Smooth muscle cell (in vitro differentiated cells): ENCODE measurements around the gene CEP152. TPM values are rescaled to one million over a fixed set of nuclear protein-coding genes. Genes with fewer than 3 reads are reported as not detected.

Experiments
- DNase-seq: peaks from one replicate; lab custom pipeline; 2025; ENCODE audit not compliant: unreplicated experiment; lab: John Stamatoyannopoulos, UW
- H2AFZ ChIP-seq: fragments of 200-600 bp; sonication (generic); 2 replicates; pipeline ENCODE4 v1.6.0; 2016; ENCODE audit warnings: antibody characterized with exemption, low read depth, mild to moderate bottlenecking
- H3F3A ChIP-seq: fragments of 200-600 bp; sonication (generic); 2 replicates; pipeline ENCODE4 v1.6.0; 2017; ENCODE audit warnings: antibody characterized with exemption, low read depth
- H3K27ac ChIP-seq: fragments of 200-600 bp; sonication (generic); 2 replicates; pipeline ENCODE4 v1.5.1; 2016; ENCODE audit warnings: low read depth, mild to moderate bottlenecking
- H3K27me3 ChIP-seq: fragments of 200-600 bp; sonication (generic); 2 replicates; pipeline ENCODE4 v1.6.1; 2016; ENCODE audit warnings: low read depth, mild to moderate bottlenecking
- H3K36me3 ChIP-seq: fragments of 200-600 bp; sonication (generic); 2 replicates; pipeline ENCODE4 v1.5.1; 2016; ENCODE audit warnings: low read depth
- H3K4me1 ChIP-seq: fragments of 200-600 bp; sonication (generic); 2 replicates; pipeline ENCODE4 v1.5.1; 2016; ENCODE audit warnings: low read depth
- H3K4me2 ChIP-seq: fragments of 200-600 bp; sonication (generic); 2 replicates; pipeline ENCODE4 v1.6.0; 2016; ENCODE audit warnings: mild to moderate bottlenecking
- H3K4me3 ChIP-seq: fragments of 200-600 bp; sonication (generic); 2 replicates; pipeline ENCODE4 v1.5.1; 2016; ENCODE audit warnings: mild to moderate bottlenecking
- H3K79me2 ChIP-seq: fragments of 200-600 bp; sonication (generic); 2 replicates; pipeline ENCODE4 v1.6.0; 2016; ENCODE audit warnings: low read depth, mild to moderate bottlenecking
- H3K9ac ChIP-seq: fragments of 200-600 bp; sonication (generic); 2 replicates; pipeline ENCODE4 v1.6.0; 2016; ENCODE audit warnings: low read depth
- H3K9me3 ChIP-seq: fragments of 200-600 bp; sonication (generic); replicated peaks from 2 replicates; pipeline ENCODE4 v1.5.1; 2016; ENCODE audit warnings: low read depth
- H4K20me1 ChIP-seq: fragments of 200-600 bp; sonication (generic); 2 replicates; pipeline ENCODE4 v1.6.0; 2016; ENCODE audit warnings: low read depth
- WGBS: methylation state at CpG from one replicate; pipeline ENCODE4 v1.1.7; 2016; ENCODE audit warnings: low lambda C conversion rate; 5-methylcytosine and 5-hydroxymethylcytosine counted together
- polyA plus RNA-seq: library from polyadenylated mRNA; unstranded; fragments of >200 nt; fragmentation: Nextera tagmentation; extraction: Ambion mirVana; gene quantifications from 2 replicates; pipeline ENCODE4 v1.2.1, GENCODE V29; 2016
- total RNA-seq: library from RNA; depleted of rRNA; stranded (reverse); fragments of >200 nt; gene quantifications from 2 replicates; pipeline ENCODE4 v1.2.3, GENCODE V29; 2014
- TF ChIP-seq, protein P1 (sequence below): fragments of 200-600 bp; sonication (generic); IDR thresholded peaks from 2 replicates; pipeline ENCODE4 v1.5.1; 2017; ENCODE audit warnings: borderline replicate concordance, mild to moderate bottlenecking, antibody characterized with exemption; ENCODE audit not compliant: insufficient read depth, poor library complexity, severe bottlenecking

CEP152 gene
- total and polyA plus RNA-seq, 2 experiments from 2014 or later: 3.9 to 37.5 TPM

DNA sequence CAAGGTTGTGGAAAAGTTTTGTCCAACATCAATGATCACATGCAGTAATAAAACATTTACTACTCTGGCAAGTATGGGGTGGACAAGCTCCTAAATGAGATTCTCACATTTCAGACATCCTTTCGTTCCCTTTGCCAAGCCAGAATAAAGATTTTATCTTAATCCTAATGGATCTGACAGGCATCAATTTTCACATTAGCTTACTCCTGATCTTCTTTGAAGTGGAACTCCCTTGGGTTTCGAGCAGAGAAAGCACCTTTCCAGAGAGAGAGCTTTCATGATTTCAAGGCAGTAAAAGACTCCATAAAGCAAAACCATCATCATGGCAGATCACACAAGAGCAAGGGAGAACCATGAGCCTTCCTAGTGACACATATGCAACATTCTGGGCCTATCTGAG is 39.8 kb upstream of the CEP152 start:
- Histone ChIP-seq H3K9ac (no peak overlapping the region), H3K4me2 (no peak overlapping the region), H3K79me2 (no peaks in the 10 kb centered on the region), H3K27me3 (no peaks in the 10 kb centered on the region), H3F3A (peaks cover 3% of the 10 kb centered on the region), H4K20me1 (no peaks in the 10 kb centered on the region), H2AFZ (no peak overlapping the region), H3K4me1 (no peaks in the 10 kb centered on the region), H3K9me3 (no peaks in the 10 kb centered on the region), H3K4me3 (no peak overlapping the region), H3K36me3 (no peaks in the 10 kb centered on the region), H3K27ac (no peak overlapping the region)
- TF ChIP-seq, protein P1, sequence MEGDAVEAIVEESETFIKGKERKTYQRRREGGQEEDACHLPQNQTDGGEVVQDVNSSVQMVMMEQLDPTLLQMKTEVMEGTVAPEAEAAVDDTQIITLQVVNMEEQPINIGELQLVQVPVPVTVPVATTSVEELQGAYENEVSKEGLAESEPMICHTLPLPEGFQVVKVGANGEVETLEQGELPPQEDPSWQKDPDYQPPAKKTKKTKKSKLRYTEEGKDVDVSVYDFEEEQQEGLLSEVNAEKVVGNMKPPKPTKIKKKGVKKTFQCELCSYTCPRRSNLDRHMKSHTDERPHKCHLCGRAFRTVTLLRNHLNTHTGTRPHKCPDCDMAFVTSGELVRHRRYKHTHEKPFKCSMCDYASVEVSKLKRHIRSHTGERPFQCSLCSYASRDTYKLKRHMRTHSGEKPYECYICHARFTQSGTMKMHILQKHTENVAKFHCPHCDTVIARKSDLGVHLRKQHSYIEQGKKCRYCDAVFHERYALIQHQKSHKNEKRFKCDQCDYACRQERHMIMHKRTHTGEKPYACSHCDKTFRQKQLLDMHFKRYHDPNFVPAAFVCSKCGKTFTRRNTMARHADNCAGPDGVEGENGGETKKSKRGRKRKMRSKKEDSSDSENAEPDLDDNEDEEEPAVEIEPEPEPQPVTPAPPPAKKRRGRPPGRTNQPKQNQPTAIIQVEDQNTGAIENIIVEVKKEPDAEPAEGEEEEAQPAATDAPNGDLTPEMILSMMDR: no peak
- 37% methylated on average over 2 of the region's 2 CpGs for WGBS
- no peak for DNase-seq

DNA sequence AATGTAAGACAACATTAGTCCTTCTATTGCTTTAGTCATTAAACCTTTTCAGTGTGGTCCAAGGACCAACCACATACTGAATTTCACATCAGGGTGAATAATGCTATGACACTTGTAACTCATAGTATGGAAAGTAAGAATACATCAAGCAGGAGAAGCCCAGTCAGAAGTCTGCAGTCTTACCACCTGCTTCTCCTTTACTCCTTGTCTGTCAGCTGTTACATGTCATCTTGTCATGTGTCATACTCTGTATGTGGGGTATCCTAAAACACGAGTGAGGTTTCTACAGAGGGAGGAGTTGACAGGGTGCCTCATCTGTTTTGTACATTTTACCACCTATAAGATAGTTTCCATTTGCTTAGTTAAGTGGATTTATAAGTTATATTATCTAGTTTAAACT is 34.3 kb upstream of the CEP152 start:
- Histone ChIP-seq H3K27me3 (no peaks in the 10 kb centered on the region), H3K27ac (no peak overlapping the region), H3K9me3 (no peaks in the 10 kb centered on the region), H3K4me1 (no peaks in the 10 kb centered on the region), H3K9ac (no peak overlapping the region), H3K36me3 (no peaks in the 10 kb centered on the region), H3K79me2 (no peaks in the 10 kb centered on the region), H3K4me2 (no peak overlapping the region), H3F3A (no peaks in the 10 kb centered on the region), H2AFZ (no peak overlapping the region), H3K4me3 (no peak overlapping the region), H4K20me1 (no peaks in the 10 kb centered on the region)
- DNase-seq: no peak
- TF ChIP-seq, protein P1: no peak
- WGBS: 91% methylated on average over 1 of the region's 1 CpG

DNA sequence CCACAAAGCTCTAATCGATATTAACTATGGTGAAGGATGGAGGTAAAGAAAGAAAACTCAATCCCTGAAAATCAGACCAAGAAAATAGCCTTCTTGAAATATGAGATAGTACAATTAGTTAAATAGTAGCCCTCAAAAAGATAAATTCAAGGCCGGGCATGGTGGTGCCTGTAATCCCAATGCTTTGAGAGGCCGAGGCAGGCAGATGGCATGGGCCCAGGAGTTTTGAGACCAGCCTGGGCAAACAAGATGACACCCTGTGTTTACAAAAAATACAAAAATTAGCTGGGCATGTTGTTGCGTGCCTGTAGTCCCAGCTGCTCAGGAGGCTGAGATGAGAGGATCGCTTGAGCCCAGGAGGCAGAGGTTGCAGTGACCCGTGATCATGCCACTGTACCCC is 31.6 kb upstream of the CEP152 start:
- no peak overlapping the region for H3K4me2 ChIP-seq
- H4K20me1 ChIP-seq: no peaks in the 10 kb centered on the region
- no peaks in the 10 kb centered on the region for H3K9me3 ChIP-seq
- TF ChIP-seq, protein P1: no peak
- DNase-seq: no peak
- no peaks in the 10 kb centered on the region for H3K27me3 ChIP-seq
- WGBS: 94% methylated on average over 6 of the region's 6 CpGs
- no peaks in the 10 kb centered on the region for H3F3A ChIP-seq
- no peaks in the 10 kb centered on the region for H3K36me3 ChIP-seq
- H3K27ac ChIP-seq: no peak overlapping the region
- no peak overlapping the region for H3K9ac ChIP-seq
- H3K4me3 ChIP-seq: no peak overlapping the region
- no peaks in the 10 kb centered on the region for H3K79me2 ChIP-seq
- no peak overlapping the region for H2AFZ ChIP-seq
- H3K4me1 ChIP-seq: no peaks in the 10 kb centered on the region

DNA sequence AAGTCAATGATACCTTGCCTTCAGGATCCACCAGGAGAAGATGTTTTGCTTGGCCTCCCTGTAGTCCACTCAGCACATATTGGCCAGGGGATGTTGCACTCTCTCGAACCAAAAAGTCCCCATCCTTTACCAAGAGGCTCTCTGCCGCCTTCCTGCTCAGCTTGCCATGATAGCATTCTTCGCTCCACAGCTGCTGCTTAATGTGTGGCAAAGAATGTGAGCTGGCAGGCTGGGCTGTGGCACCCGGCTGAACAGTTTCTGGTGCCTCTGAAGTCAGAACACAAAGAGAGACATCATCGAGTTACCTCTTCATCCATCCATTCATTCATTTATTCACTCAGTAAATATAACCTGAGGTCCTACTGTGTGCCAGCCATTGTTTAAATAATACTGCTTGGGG is 23.9 kb upstream of the CEP152 start:
- H3K79me2 ChIP-seq: no peaks in the 10 kb centered on the region
- no peak overlapping the region for H3K4me3 ChIP-seq
- TF ChIP-seq, protein P1: no peak
- no peaks in the 10 kb centered on the region for H4K20me1 ChIP-seq
- no peak overlapping the region for H2AFZ ChIP-seq
- no peaks in the 10 kb centered on the region for H3K4me1 ChIP-seq
- H3F3A ChIP-seq: no peaks in the 10 kb centered on the region
- no peak overlapping the region for H3K9ac ChIP-seq
- H3K27me3 ChIP-seq: no peaks in the 10 kb centered on the region
- DNase-seq: no peak
- no peaks in the 10 kb centered on the region for H3K36me3 ChIP-seq
- H3K4me2 ChIP-seq: no peak overlapping the region
- no peaks in the 10 kb centered on the region for H3K9me3 ChIP-seq
- no peak overlapping the region for H3K27ac ChIP-seq
- WGBS: 80% methylated on average over 5 of the region's 5 CpGs
